Esophagus muscularis mucosa (tissue), 4 donors: ENCODE measurements around the gene HNRNPUL2. TPM values are rescaled to one million over a fixed set of nuclear protein-coding genes. Genes with fewer than 3 reads are reported as not detected.
"Not testable (repeated sequence)": the region's sequence is repeated elsewhere in the genome, so short reads cannot be mapped to it uniquely, and the experiment has no call there.

ENCODE experiments used
- DNase-seq: peaks from one replicate; pipeline ENCODE4 v3.0.0-alpha.2; 2017; ENCODE audit errors: extremely low spot score
- H3K27ac ChIP-seq, 4 donors: fragments of 200-600 bp; sonication (generic); replicated peaks in 1 of 4; 1 replicate in 3 of 4; 2 replicates in 1 of 4; pipeline ENCODE4 v1.5.1; 2016 to 2019; ENCODE audit warnings: mild to moderate bottlenecking in 1 of 4
- H3K27me3 ChIP-seq, 4 donors: fragments of 200-600 bp; sonication (generic); one replicate each; pipeline versions ENCODE4 v1.5.1 to v1.6.0; 2016 to 2019
- H3K36me3 ChIP-seq, 4 donors: fragments of 200-600 bp; sonication (generic); one replicate each; pipeline ENCODE4 v1.5.1; 2016 to 2019
- H3K4me1 ChIP-seq, 4 donors: fragments of 200-600 bp; sonication (generic); one replicate each; pipeline ENCODE4 v1.5.1; 2016 to 2019
- H3K4me3 ChIP-seq, 4 donors: fragments of 200-600 bp; sonication (generic); 1 replicate in 2 of 4; 2 replicates in 2 of 4; pipeline ENCODE4 v1.5.1; 2016 to 2019; ENCODE audit warnings: mild to moderate bottlenecking in 4 of 4, moderate library complexity in 1 of 4
- H3K9me3 ChIP-seq, 4 donors: fragments of 200-600 bp; sonication (generic); 1 replicate in 3 of 4; 2 replicates in 1 of 4; pipeline ENCODE4 v1.5.1; 2016 to 2019
- CTCF ChIP-seq, 3 experiments: fragments of 200-600 bp in 2 of 3; fragments of 450-650 bp in 1 of 3; sonication (generic) in 2 of 3; IDR thresholded peaks; one replicate each; pipeline ENCODE4 v1.5.1; 2017 to 2019; ENCODE audit warnings: antibody characterized with exemption in 3 of 3, mild to moderate bottlenecking in 2 of 3, moderate library complexity in 1 of 3
- EP300 ChIP-seq: sonication (generic); formaldehyde crosslinking; IDR thresholded peaks from one replicate; pipeline ENCODE4 v1.6.1; 2017; ENCODE audit warnings: antibody characterized with exemption
- POLR2A ChIP-seq: fragments of 450-650 bp; IDR thresholded peaks from one replicate; pipeline ENCODE4 v1.6.1; 2017; ENCODE audit warnings: antibody characterized with exemption, moderate library complexity, mild to moderate bottlenecking, low read depth
- POLR2AphosphoS5 ChIP-seq, 2 donors: sonication (generic); formaldehyde crosslinking; IDR thresholded peaks; one replicate each; pipeline ENCODE4 v1.6.1; 2017; ENCODE audit warnings: antibody characterized with exemption in 2 of 2
- WGBS: methylation state at CpG from one replicate; pipeline ENCODE4 v1.1.5; 2018; 5-methylcytosine and 5-hydroxymethylcytosine counted together
- intact Hi-C: fragments of 100-400 bp; cut with DNase I; formaldehyde crosslinking; loops from one replicate; pipeline ENCODE4 v1.15.1; 2023
- total RNA-seq, 4 donors: library from RNA; depleted of rRNA; stranded (reverse); fragments of >200 nt; gene quantifications; one replicate each; pipeline versions ENCODE4 v1.1.0 to v1.2.1, GENCODE V29; 2016

The HNRNPUL2 gene
- total RNA-seq, 4 donors from 2014 or later, result 19.5 to 45.0 (median 36.7) TPM

- Histone ChIP-seq H3K27ac (peak overlapping the region; percentile 78 to 95 (median 86)), H3K4me3 (peak overlapping the region; percentile 69 to 77 (median 74)), H3K9me3 (no peaks in the 10 kb centered on the region), H3K36me3 (peaks cover 8 to 23% (median 18%) of the 10 kb centered on the region in 4 donors), H3K4me1 (peaks cover 34 to 51% (median 44%) of the 10 kb centered on the region in 4 donors), H3K27me3 (no peaks in the 10 kb centered on the region)
- no peak for DNase-seq
- WGBS, result 77% methylated on average over 8 of the region's 8 CpGs
- intact Hi-C loops, result no loop called here
- TF ChIP-seq CTCF (IDR thresholded peaks at IDR 0.05), result no peak
- no peak for TF ChIP-seq POLR2AphosphoS5 (IDR thresholded peaks at IDR 0.05)
- TF ChIP-seq POLR2A, result no peak
- TF ChIP-seq EP300, result no peak
These were observed 20.4 kb downstream of the HNRNPUL2 start for GRCh38 chr11:62706850-62707247.

GRCh38 chr11:62705880-62706849 lies 21.1 kb downstream of the HNRNPUL2 start:
- H3K36me3 ChIP-seq, result peaks cover 7 to 22% (median 17%) of the 10 kb centered on the region in 4 donors
- peaks cover 34 to 51% (median 44%) of the 10 kb centered on the region in 4 donors for H3K4me1 ChIP-seq
- H3K27ac ChIP-seq, result peak overlapping the region; percentile 78 to 95 (median 86)
- WGBS, result 9% methylated on average over 39 of the region's 73 CpGs
- peak overlapping the region; percentile 69 to 77 (median 74) for H3K4me3 ChIP-seq
- no peaks in the 10 kb centered on the region for H3K9me3 ChIP-seq
- peak; percentile 98 for DNase-seq
- H3K27me3 ChIP-seq, result no peaks in the 10 kb centered on the region
- intact Hi-C loops, result no loop called here
- TF ChIP-seq CTCF (IDR thresholded peaks at IDR 0.05), result no peak
- TF ChIP-seq EP300, result no peak
- no peak for TF ChIP-seq POLR2A
- peak; percentile 82 to 84 for TF ChIP-seq POLR2AphosphoS5 (IDR thresholded peaks at IDR 0.05)

GRCh38 chr11:62705413-62705812 lies 21.8 kb downstream of the HNRNPUL2 start:
- TF ChIP-seq POLR2AphosphoS5 (IDR thresholded peaks at IDR 0.05) (no peak), EP300 (no peak), POLR2A (no peak), CTCF (IDR thresholded peaks at IDR 0.05) (no peak)
- peak overlapping the region; percentile 78 to 95 (median 86) for H3K27ac ChIP-seq
- H3K36me3 ChIP-seq, result peaks cover 0 to 24% (median 14%) of the 10 kb centered on the region in 4 donors
- intact Hi-C loops, result no loop called here
- peak overlapping the region; percentile 69 to 77 (median 74) for H3K4me3 ChIP-seq
- no peaks in the 10 kb centered on the region for H3K9me3 ChIP-seq
- no peaks in the 10 kb centered on the region for H3K27me3 ChIP-seq
- peaks cover 33 to 46% (median 41%) of the 10 kb centered on the region in 4 donors for H3K4me1 ChIP-seq
- WGBS, result 46% methylated on average over 7 of the region's 7 CpGs
- no peak for DNase-seq

- H3K4me3 ChIP-seq, H3K27ac ChIP-seq, DNase-seq, intact Hi-C loops, H3K27me3 ChIP-seq, H3K9me3 ChIP-seq: not testable (repeated sequence)
- Histone ChIP-seq H3K4me1 (peaks cover 26 to 36% (median 33%) of the 10 kb centered on the region in 4 donors), H3K36me3 (peaks cover 0 to 28% (median 14%) of the 10 kb centered on the region in 4 donors)
- WGBS, result 82% methylated on average over 4 of the region's 4 CpGs
These were observed 23.3 kb downstream of the HNRNPUL2 start for GRCh38 chr11:62703921-62704320.

- WGBS, result 92% methylated on average over 11 of the region's 11 CpGs
- no peak overlapping the region for H3K4me3 ChIP-seq
- TF ChIP-seq CTCF (IDR thresholded peaks at IDR 0.05) (no peak), POLR2A (no peak), POLR2AphosphoS5 (IDR thresholded peaks at IDR 0.05) (no peak), EP300 (no peak)
- H3K27ac ChIP-seq, result no peak overlapping the region
- H3K27me3 ChIP-seq, result no peaks in the 10 kb centered on the region
- peaks cover 17 to 21% (median 20%) of the 10 kb centered on the region in 4 donors for H3K4me1 ChIP-seq
- DNase-seq, result no peak
- H3K36me3 ChIP-seq, result peaks cover 0 to 28% (median 14%) of the 10 kb centered on the region in 4 donors
- H3K9me3 ChIP-seq, result no peaks in the 10 kb centered on the region
- intact Hi-C loops, result no loop called here
These were observed 25.0 kb downstream of the HNRNPUL2 start for GRCh38 chr11:62702246-62702645.
